SK-N-MC (cell line): ENCODE data around the gene PAFAH1B2.

ENCODE experiments used
- EZH2 ChIP-seq: fragments of 200-600 bp; sonication (generic); IDR thresholded peaks from one replicate; pipeline ENCODE4 v1.6.1; 2017; ENCODE audit warnings: antibody characterized with exemption
- FOXP2 ChIP-seq: optimal IDR thresholded peaks from 2 replicates; pipeline ENCODE3; 2011; ENCODE audit warnings: mild to moderate bottlenecking, moderate library complexity; ENCODE audit not compliant: insufficient read depth; ENCODE audit errors: extremely low read length, control extremely low read depth
- POLR2AphosphoS5 ChIP-seq: IDR thresholded peaks from 2 replicates; pipeline ENCODE4 v1.6.1; 2012; ENCODE audit warnings: mild to moderate bottlenecking, low read depth, low read length, borderline replicate concordance

DNA sequence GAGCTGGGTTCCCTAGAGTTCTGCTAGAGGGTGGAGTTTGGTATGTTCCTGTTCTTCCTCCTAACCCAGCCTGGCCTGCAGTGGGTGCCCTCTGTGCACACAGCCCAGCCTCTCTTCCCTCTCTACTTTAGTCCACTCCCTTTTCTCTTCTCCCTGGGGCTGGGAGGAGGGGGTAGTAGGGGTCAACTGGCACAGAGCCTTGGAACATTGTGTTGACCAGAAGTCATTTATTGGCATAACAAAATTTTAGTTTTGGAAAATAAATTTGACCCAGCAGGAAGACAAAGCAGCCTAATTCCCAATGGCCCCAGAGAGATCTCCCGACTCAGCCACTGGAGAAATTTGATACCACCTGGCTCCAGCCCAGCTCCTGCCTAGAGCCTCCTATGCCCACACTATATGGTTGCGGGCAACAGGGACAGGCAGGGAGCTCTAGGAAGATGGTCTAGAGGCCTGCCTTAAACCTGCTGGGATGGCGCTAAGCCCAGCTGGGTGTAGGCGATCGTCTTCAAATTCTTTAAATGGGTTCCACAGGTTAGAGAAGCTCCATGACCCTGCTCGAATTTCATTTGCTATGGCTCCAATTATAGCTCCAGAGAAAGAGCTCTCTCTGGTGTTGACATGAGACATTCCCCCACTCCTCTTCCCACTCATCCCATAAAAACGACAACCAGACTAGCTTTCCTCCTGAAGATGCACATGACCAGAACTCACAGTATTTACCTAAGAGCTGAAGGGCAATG is 77.9 kb downstream of the PAFAH1B2 start:
- TF ChIP-seq EZH2, result no peak
- no peak for TF ChIP-seq FOXP2
- no peak for TF ChIP-seq POLR2AphosphoS5
